A673 (cell line): Measurements from ENCODE around the gene L1TD1. TPM values are rescaled to one million over a fixed set of nuclear protein-coding genes. Genes with fewer than 3 reads are reported as not detected.

Source experiments
- BruUV-seq: library from RNA; stranded (reverse); fragments of 400-500 nt; replicated peaks from 2 replicates; lab custom pipeline; 2021; lab: Mats Ljungman, UMichigan
- CTCF ChIA-PET: fragments of 300-600 bp; sonication (Branson Sonifier 250); formaldehyde crosslinking; loops from one replicate; lab custom pipeline; 2022; ENCODE audit warnings: antibody characterized with exemption; lab: Charles Lee
- POLR2A ChIA-PET: fragments of 300-600 bp; sonication (Branson Sonifier 250); formaldehyde crosslinking; loops from one replicate; lab custom pipeline; 2022; ENCODE audit warnings: antibody characterized with exemption; ENCODE audit not compliant: low non-redundant PET; lab: Charles Lee
- DNase-seq: peaks from one replicate; pipeline ENCODE4 v3.0.0-alpha.2; 2015; ENCODE audit warnings: low spot score
- H3K27ac ChIP-seq: fragments of 200-600 bp; sonication (generic); 2 replicates; pipeline ENCODE4 v1.5.1; 2016; ENCODE audit warnings: mixed run types, low read depth, mild to moderate bottlenecking, mixed read lengths, antibody characterized with exemption, low read length; ENCODE audit not compliant: poor library complexity, severe bottlenecking
- H3K27me3 ChIP-seq: fragments of 200-600 bp; sonication (generic); replicated peaks from 2 replicates; pipeline ENCODE4 v1.6.1; 2017; ENCODE audit warnings: mixed run types, low read depth, mild to moderate bottlenecking, mixed read lengths, antibody characterized with exemption, low read length; ENCODE audit not compliant: insufficient read depth, poor library complexity
- H3K36me3 ChIP-seq: fragments of 200-600 bp; sonication (generic); 2 replicates; pipeline ENCODE4 v1.6.1; 2016; ENCODE audit warnings: mixed run types, mild to moderate bottlenecking, mixed read lengths, antibody characterized with exemption, low read length; ENCODE audit not compliant: insufficient read depth, poor library complexity, severe bottlenecking
- H3K4me1 ChIP-seq: fragments of 200-600 bp; sonication (generic); 2 replicates; pipeline ENCODE4 v1.6.1; 2017; ENCODE audit warnings: mixed run types, mild to moderate bottlenecking, mixed read lengths, antibody characterized with exemption, low read length; ENCODE audit not compliant: insufficient read depth, poor library complexity, severe bottlenecking
- H3K4me3 ChIP-seq: fragments of 200-600 bp; sonication (generic); 2 replicates; pipeline ENCODE4 v1.5.1; 2016; ENCODE audit warnings: low read depth, mixed run types, mild to moderate bottlenecking, mixed read lengths, low read length; ENCODE audit not compliant: poor library complexity, severe bottlenecking
- H3K9me3 ChIP-seq: fragments of 200-600 bp; sonication (generic); 2 replicates; pipeline ENCODE4 v1.6.1; 2016; ENCODE audit warnings: mixed run types, low read depth, mild to moderate bottlenecking, mixed read lengths, antibody characterized with exemption, low read length; ENCODE audit not compliant: poor library complexity, severe bottlenecking
- CTCF ChIP-seq: fragments of 300-800, 200-600 bp; sonication (generic); conservative IDR thresholded peaks from 2 replicates; pipeline ENCODE4 v1.5.1; 2017; ENCODE audit warnings: low read depth, mild to moderate bottlenecking, antibody characterized with exemption, low read length, moderate library complexity, mixed read lengths
- EZH2 ChIP-seq: fragments of 200-600 bp; sonication (generic); IDR thresholded peaks from 2 replicates; pipeline ENCODE4 v1.6.1; 2017; ENCODE audit warnings: borderline replicate concordance, low read depth, mild to moderate bottlenecking, mixed read lengths, antibody characterized with exemption, low read length; ENCODE audit not compliant: poor library complexity, severe bottlenecking
- intact Hi-C: fragments of 100-400 bp; cut with micrococcal nuclease; formaldehyde crosslinking; loops from one replicate; pipeline ENCODE4 v1.10.0; 2022; ENCODE audit not compliant: unreplicated experiment
- total RNA-seq: library from RNA; stranded (reverse); gene quantifications from 2 replicates; pipeline ENCODE4 v1.2.3, GENCODE V29; 2021

The L1TD1 gene
- total RNA-seq, 1 experiment from 2014 or later: not detected

DNA sequence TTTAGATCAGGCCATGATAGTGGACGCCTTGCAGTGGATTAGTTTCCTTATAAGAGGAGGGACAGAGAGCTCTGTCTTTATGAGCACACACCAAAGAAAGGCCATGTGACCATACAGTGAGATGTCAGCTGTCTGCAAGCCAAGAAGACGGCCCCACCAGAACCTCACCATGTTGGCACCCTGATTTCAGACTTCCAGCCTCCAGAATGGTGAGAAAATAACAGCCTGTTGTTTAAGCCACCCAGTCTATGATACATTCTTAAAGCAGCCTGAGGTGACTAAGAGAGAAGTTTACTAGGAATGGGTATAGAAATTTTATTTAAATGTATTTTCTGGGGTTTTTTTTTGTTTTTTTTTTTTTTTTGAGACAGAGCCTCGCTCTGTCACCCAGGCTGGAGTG lies 29.5 kb downstream of the L1TD1 start:
- POLR2A ChIA-PET: no interaction called here
- CTCF ChIA-PET: no interaction called here
- BruUV-seq: no TSS peak

DNA sequence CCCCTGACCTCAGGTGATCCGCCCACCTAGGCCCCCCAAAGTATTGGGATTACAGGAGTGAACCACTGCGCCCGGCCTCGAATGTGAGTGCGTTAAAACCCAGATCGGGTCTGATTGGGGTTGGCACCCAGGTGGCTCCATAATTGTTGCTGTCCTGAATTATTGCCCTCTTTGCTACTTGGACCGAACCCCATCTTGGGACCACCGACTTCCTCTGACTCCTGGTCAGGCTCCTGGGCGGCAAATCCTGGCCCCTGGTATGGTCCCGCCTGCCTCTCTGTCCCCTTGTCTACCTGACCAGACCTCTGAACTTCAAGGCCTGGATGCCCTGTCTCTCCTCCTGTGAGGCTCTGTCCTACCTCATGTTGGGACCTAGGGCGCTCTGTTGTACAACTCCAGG lies 32.8 kb downstream of the L1TD1 start:
- H3K4me3 ChIP-seq: no peak overlapping the region
- no peak for TF ChIP-seq EZH2
- no peak for TF ChIP-seq CTCF
- intact Hi-C loops: no loop called here
- no TSS peak for BruUV-seq
- H3K9me3 ChIP-seq: no peaks in the 10 kb centered on the region
- no peak for DNase-seq
- POLR2A ChIA-PET: no interaction called here
- no peaks in the 10 kb centered on the region for H3K4me1 ChIP-seq
- no peaks in the 10 kb centered on the region for H3K36me3 ChIP-seq
- H3K27ac ChIP-seq: no peak overlapping the region
- H3K27me3 ChIP-seq: no peaks in the 10 kb centered on the region
- CTCF ChIA-PET: interaction anchor here (0.8 kb wide), 1 partner anchor 52 kb away, joined by 3 read pairs; no protein-coding TSS in a partner anchor

More for the DNA sequence above, 29.5 kb downstream of the L1TD1 start:
- no peak for TF ChIP-seq EZH2
- TF ChIP-seq CTCF: no peak
- no peak for DNase-seq
- no peak overlapping the region for H3K27ac ChIP-seq
- H3K9me3 ChIP-seq: no peaks in the 10 kb centered on the region
- intact Hi-C loops: no loop called here
- no peaks in the 10 kb centered on the region for H3K27me3 ChIP-seq
- no peaks in the 10 kb centered on the region for H3K36me3 ChIP-seq
- no peak overlapping the region for H3K4me3 ChIP-seq
- H3K4me1 ChIP-seq: no peaks in the 10 kb centered on the region

DNA sequence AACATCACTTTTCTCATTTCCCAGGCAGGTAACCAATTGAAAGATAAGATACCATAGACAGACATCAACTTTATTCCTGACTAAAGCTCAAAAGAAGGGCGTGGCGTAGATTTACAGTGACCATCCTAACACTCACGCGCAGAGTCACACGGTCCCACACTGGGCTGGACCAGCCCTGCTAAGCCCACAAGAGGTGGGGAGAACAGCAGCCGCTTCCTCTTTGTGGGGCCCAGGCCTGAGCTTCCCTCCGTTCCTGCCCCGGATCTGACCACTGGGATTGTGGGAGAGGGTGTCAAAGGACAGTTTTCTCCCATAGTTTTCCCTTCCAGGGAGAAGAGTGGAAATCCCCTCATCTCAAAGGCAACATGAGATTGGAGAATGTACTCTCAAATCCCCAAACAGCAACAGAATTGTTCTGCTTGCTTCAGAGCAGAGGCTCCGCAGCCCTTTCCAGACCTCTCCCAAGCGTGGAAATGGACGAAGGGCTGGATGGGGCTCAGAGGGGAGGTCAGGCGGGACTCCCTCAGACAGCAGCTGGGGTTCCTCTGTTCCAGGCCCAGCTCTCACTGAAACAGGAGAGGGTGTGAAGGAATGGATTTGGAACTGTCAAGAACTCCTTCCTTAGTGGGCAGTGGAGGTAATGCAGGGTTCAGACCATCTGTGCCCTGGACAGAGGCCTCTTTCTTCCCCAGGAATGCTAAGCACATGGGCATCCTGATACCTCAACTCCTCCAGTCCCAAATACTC lies 33.7 kb downstream of the L1TD1 start:
- Histone ChIP-seq H3K4me1 (no peaks in the 10 kb centered on the region), H3K4me3 (no peak overlapping the region), H3K27ac (no peak overlapping the region), H3K36me3 (no peaks in the 10 kb centered on the region), H3K27me3 (no peaks in the 10 kb centered on the region), H3K9me3 (no peaks in the 10 kb centered on the region)
- CTCF ChIA-PET: interaction anchor here (0.8 kb wide), 1 partner anchor 53 kb away, joined by 3 read pairs; no protein-coding TSS in a partner anchor
- POLR2A ChIA-PET: no interaction called here
- intact Hi-C loops: no loop called here
- no TSS peak for BruUV-seq
- TF ChIP-seq EZH2 (no peak), CTCF (no peak)
- no peak for DNase-seq
